ENCODE measurements around the gene TPMT.

The TPMT gene

DNA sequence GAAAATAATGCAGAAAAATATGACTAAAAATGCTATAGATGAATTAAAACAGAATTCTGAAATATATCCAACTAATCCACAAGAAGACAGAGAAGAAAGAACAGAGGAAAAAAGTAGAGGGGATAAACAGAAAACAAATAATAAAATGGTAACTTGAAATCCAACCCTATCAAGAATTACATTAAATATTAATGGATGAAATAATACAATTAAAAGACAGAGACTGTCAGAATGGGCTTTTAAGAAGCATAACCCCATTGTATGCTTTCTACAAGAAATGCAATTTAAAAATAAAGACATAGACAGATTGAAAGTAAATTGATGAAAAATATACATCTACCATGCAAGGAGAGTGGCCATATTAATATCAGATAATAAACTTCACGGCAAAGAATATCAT is 47.8 kb downstream of the TPMT start:
- DNase-seq: no peak

GRCh38 chr6:18102783-18103509 is 51.9 kb downstream of the TPMT start:
- DNase-seq: no peak

DNA sequence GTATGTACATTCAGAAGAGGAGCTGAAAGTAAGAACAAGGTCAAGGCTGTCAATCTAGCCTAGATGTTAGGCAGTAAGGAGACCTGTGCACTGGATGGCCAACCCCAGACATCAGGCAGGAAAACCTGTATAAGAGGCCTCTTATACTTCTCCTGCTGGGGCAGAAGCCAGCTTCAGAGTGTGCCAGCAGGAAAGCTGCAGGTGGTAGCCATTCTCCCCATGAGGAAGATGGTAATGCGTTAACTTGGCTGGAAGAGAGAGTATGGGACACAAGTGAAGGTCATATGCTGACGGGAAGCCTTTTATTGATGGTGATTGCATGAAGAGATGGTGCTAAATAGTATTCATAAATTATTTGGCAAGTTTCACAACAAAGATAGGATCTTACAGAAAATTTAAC is 53.0 kb downstream of the TPMT start:
- no peak for DNase-seq

DNA sequence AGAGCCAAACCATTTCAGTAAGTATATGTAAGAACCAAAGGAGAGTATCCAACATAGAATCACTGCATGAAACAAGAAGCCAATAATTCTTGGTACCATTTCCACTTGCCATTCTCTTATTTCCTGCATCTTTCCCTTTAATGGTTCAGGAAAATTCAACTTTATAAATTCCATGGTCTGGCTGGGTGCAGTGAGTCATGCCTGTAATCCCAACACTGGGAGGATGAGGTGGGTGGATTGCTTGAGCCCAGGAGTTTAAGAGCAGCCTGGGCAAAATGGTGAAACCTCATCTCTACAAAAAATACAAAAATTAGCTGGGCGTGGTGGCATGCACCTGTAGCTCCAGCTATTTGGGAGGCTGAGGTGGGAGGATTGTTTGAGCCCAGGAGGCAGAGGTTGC is 53.6 kb downstream of the TPMT start:
- DNase-seq: no peak

DNA sequence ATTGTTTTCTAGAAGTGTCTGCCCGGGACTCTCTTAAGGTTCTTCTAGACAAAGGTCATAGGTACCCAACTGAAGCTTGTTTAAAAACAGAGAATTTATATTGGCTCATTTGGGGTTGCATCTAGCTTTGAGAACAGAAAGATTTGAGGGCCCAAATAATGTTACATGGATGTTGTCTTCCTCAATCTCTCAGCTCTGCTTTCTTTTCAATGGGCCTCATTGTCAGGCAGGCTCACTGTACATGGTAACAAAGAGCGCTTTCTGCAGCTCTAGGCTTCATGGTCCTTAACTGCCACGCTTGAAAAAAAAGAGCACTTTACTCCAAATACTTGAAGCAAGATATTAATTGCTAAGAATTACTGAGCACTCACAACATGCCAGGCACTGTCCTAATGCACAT is 54.6 kb downstream of the TPMT start:
- DNase-seq: no peak

GRCh38 chr6:18099511-18099910 is 55.4 kb downstream of the TPMT start:
- DNase-seq: no peak

DNA sequence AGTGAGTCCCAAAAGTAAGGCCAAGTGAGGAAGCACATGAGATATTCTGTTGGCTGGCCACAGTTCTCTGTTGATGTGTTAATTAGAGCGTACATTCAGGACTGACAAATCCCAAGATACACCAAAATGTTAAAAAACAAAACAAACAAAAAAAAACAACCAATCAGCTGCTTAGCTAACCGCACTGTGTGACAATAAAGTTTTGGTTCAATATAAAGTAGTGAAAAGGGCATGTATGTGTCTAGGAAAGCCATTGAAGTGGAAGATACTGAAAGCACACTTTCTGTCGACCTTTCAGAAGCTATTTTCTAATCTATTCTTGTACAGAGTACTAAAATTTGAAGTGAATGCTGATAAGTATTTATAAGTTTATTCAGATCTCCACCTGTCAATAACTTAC is 58.5 kb downstream of the TPMT start:
- no peak for DNase-seq

DNA sequence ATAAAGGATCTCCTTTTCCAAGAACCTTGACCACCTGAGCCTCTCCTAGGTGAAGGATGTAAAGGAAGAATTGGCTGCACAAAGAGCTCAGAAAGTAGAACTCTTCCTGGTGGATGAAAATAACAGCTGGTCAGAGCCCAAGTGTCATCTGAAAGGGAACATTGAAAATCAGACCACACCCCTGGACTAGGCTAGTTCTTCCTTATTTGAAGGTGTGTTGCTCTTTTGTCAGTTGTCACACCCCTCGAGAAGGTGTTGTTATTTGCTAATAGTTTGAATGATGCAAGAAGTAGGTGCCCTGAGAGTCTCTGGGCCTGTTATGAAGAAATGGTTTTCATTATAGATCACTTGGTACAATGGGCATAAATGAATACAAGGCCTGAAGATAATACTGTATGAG is 63.5 kb downstream of the TPMT start:
- DNase-seq: no peak

DNA sequence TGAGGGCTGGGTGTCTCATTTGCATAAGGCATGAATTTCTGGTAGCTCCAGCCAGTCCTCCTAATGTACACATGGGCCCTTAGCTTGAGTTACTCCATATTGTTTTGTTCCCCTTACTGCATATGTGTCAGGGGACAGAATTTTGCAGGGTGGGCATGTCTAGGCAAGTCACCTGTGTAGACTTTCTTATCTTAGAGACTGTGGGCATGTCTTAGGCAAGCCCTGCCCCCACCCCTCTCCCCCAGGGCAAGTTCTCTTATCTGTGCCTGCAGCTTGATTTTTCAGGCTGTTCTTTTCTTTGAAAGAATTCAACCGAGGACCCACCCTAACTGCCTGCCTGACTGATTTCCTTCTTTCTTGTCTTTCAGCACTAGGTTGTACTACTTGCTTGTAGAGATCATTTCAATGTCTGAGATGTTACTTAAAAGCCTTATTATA is 64.5 kb downstream of the TPMT start:
- no peak for DNase-seq

- no peak for DNase-seq
These were observed 66.2 kb downstream of the TPMT start for GRCh38 chr6:18088419-18089296.

DNA sequence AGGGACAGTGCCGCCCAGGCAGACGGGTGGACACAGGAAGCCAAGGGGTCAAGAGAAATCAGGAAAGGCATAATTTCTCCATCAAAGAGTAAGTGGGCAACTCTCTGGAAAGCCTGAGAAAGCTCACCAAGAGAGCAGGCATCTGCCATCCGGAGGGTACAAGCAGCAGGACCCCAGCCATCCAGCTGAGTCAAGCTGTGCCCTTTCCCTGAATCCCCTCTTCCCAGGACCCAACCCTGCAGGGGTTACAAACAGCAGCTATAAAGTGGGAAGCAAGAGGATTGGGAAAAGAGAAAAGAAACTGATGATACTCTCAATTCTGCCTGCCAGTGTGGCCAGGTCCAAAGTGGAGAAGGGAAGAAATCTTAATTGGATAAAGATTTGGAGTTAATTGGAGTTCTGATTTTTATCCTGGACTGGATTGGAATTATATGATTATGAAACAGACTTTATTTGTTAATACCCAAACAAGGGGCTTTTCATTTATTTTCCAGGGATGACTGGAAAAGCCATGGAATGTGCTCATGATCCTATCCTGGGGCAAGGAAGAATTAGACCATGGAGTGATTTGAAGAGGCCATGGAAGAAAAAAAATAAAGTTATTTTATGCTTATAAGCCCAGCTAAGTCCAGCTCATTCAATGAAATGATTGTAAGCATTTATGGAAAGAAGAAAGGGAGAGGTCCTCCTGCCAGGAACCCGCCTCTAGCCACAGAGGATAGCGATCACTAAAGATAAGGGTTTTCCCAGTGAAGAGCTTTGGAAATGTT is 67.3 kb downstream of the TPMT start:
- no peak for DNase-seq

DNA sequence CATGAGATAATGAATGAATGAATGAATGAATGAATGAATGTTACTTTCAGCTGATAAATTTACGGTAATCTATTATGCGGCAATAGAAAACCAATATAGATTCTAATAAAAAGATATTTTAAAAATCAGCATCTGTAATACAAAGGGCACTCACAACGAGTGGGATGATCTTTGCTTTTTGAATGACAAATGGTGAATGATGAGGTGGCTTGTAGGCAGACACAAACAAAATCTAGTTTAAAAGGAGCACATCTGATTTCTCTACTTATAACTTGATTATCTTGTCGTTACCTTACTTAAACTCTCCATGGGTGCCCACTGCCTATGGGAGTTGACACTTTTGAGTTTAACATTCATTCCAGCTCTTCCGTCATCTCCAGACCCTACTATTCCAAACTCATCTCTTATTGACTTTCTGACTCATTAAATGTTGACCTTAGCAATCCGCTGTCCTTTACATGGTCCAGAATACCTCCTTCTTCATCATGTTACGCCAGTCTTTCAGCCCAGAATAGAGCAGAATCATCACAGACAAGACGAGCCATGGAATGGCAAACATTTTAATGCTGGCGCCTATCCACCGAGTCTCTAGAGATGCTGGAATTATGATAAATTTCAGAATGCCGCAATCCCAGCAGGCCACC is 73.7 kb downstream of the TPMT start:
- no peak for DNase-seq

- DNase-seq: no peak
These were observed 74.3 kb downstream of the TPMT start for GRCh38 chr6:18080544-18080943.

- no peak for DNase-seq
These were observed 76.0 kb downstream of the TPMT start for GRCh38 chr6:18078866-18079265.

All from activated CD4-positive, alpha-beta T cell treated with anti-CD3 and anti-CD28 coated beads for 1 hour (primary cell).